ENCODE data around the gene DIPK1A.

Gene DIPK1A

DNA sequence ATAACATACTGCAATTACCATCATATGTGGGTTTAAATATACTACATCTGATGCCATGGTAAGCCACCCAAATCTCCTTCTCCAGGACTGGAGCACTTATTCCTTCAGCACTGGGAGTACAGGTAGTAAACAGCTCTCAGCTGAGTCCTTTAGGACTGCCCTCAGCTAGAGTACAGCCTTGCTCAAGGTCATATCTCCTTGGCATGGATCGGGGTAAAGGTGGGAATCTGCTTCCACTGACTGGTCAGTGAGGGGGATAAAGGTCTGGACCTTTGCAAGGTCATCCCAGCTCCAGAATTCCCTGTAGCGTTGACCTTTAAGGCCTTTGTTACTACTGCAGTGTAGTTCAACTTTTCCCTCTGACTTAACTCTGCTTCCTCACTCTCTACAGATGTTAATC lies 90.7 kb downstream of the DIPK1A start:
- DNase-seq, result no peak

DNA sequence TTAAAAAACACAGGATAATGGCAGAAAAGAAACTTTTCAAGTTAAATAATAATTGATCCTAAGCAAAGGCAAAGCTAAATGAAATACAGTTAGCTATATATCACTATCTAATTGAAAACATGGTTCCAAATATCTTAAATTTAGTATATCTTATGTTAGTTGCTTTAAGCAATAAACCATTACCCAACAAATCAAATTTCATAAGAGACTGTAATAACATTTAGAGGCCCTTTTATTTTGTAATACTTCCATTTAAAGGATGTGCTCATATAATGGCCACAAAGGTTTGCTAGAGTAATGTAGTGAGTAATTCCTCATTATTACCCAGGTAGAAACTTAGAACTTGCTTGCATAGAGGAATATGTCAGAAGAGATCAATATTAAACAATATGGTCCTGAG lies 97.1 kb downstream of the DIPK1A start:
- no peak for DNase-seq

GRCh38 chr1:92862605-92863004 lies 98.7 kb downstream of the DIPK1A start:
- DNase-seq, result no peak

DNA sequence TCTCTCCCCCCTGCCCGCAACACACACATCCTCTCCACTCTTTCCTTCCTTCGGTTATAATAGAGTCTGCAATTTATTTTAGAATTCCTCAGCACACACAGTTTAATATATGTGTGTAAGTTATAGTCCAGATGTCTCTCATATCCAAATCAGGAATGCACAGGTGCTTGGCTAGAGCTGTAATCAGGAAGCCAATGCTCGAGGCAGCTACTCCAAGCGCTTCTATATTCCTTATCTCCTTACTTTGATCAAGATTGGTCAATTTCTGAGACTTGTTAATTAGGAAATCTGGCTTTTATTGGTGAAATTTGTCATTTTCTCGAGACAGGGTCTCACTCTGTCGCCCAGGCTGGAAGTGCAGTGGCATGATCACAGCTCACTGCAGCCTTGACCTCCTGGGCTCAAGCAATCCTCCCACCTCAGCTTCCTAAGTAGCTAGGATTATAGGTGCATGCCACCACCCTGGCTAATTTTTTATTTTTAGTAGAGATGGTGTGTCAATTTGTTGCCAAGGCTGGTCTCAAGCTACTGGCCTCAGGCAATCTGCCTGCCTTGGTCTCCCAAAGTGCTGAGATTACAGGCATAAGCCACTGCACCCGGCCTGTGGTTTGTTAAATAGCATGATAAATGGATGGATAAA lies 101.7 kb downstream of the DIPK1A start:
- DNase-seq, result no peak

GRCh38 chr1:92858564-92859399 lies 102.5 kb downstream of the DIPK1A start:
- DNase-seq, result peak; percentile 47

DNA sequence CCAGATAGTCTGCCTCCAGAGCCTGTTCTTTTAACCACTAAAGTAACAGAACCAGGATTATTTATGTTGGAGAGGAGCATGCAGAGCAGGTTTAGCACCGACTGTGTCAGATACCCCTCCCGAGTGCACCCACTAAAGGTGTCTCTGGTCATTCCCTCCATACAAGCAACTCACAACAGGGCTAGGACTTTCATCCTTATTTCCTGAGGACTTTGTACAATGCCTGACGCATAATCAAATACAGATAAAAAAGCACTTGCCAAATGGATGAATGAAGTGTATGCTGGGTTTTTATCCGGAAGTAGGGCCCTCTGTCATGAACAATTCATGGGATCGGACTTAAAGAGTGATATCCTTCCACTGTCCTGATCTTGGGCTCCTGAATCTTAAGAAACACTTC lies 103.4 kb downstream of the DIPK1A start:
- DNase-seq, result no peak

GRCh38 chr1:92855236-92855635 lies 106.0 kb downstream of the DIPK1A start:
- DNase-seq, result no peak

DNA sequence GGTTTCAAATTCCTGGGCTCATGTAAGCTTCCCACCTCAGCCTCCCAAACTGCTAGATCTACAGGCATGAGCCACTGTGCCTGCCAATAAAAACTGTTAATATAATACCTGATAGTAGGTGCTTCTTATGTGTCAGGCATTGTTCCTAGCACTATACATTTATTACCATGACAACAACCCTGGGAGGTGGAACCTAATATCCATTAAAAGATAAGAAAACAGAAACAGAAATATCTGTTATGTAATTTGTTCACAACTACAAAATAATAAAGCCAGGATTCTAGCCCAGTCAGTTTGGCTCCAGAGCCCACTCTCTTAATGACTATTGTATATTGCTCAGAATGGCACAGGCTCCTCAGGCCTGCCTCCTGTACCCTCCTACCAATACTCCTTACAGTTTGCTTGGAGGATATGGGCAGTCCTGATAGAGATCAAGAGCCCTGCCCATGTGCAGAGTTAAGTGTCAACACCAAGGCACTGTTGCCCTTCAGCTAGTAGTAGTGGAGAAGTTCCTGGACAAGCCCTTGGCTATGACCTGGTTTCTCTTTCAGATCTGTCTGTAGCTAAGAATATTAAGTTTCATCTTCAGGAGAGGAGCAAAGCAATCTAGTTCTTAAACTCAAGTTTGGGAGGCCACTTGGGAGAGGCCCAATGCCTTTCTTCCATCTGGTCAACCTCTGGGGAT lies 107.0 kb downstream of the DIPK1A start:
- no peak for DNase-seq

DNA sequence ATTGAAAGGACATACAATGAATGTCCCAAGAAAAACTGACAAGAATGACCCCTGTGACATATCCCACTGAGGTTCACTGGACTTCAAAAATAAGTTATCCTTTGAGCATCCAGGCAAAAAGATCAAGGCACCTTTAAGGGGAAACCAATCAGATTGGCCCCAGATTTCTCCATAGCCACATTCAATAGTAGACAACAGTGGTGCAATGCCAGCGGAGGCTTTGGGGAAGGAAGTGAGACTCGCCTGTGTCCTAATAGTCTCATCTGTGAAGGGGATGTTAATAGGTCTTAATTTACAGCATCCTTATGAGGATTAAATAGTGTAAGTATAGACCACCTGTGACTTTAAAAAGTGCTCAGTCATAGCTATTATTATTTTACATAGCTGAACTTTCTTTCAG lies 108.0 kb downstream of the DIPK1A start:
- no peak for DNase-seq

DNA sequence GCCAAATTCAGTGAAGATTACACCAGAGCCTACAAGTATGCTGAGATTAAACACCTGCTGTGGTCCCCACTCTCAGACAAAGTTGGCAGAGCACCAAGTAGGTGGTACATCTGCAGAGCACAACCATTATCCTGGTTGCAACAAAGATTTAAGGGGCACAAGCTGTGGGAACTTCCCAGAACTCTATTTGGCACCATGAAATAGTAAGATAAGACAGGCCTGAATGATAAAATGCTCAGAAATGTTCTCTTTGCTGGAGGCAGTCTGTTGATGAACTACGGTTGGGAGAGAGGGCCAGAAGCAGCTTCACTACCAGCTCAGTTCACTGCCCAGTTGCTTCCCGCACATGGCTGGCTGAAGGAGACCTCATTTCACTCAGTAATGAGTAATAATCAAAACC lies 109.5 kb downstream of the DIPK1A start:
- no peak for DNase-seq

DNA sequence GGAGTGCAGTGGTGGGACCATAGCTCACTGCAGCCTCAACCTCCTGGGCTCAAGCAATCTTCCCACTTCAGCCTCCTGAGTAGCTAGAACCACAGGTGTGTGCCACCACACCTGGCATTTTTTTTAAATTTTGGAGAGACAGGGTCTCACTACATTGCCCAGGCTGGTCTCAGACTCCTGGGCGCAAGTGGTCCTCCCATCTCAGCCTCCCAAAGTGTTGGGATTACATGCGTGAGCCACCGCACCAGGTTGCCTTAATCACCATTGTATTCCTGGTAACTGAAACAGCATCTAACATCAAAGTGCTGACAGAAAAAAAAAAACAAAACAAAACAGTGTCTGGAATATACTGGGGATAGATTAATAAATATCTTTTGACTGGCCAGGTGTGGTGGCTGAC lies 111.2 kb downstream of the DIPK1A start:
- no peak for DNase-seq

DNA sequence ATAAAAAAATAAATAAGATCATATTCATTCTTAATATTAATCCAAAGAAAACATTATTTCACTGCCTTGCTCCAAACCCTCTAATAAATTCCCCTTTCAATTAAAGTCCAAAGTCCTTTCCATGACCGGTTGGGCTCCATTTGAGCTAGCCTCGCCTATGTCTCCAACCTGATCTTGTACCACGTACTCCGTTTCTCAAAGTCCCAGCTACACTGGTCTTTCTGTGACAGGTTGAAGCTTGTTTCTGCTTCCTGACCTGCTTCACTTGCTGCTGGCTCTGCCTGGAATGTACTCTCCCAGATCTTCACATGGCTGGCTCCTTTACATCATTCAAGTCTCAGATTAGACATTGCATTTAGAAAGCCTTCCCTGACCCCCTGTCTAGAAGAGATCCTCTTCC lies 113.1 kb downstream of the DIPK1A start:
- no peak for DNase-seq

- no peak for DNase-seq
Measured at GRCh38 chr1:92845908-92846307, 115.4 kb downstream of the DIPK1A start.

DNA sequence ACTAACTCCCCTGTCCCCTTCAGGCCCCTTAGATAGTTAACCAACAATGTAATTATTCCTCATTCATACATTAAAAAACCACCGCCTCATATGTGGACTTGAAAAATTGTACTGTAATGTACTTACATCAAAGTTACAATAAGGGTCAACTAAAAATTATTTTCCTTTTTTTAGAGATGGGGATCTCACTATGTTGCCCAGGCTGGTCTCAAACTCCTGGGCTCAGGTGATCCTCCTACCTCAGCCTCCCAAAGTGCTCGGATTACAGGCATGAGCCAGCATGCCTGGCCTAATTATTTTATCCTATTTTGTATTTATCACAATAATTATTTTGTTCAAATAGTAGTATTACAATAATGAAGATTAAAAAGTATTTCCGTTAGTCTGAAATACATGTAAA lies 116.8 kb downstream of the DIPK1A start:
- DNase-seq, result no peak

GRCh38 chr1:92843429-92844352 lies 117.6 kb downstream of the DIPK1A start:
- no peak for DNase-seq

DNA sequence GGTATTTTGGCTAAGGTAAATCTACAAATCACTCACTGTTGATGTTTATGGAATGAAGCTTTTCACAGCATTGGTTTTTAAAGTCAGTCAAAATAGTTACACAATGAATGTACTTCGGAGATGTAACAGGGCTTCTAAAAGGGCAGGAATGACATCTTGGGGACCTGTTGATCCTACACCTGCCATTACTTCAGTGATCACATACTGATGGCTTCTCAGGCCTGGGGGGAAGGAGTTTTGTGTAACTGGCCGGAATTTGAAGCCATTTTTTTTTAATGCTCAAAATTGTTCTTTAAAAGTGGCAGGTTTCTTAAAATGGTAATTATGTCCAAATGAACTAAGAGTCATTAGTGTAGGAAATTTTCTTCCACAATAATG lies 118.2 kb downstream of the DIPK1A start:
- no peak for DNase-seq

- no peak for DNase-seq
Measured at GRCh38 chr1:92842082-92843045, 118.9 kb downstream of the DIPK1A start.

DNA sequence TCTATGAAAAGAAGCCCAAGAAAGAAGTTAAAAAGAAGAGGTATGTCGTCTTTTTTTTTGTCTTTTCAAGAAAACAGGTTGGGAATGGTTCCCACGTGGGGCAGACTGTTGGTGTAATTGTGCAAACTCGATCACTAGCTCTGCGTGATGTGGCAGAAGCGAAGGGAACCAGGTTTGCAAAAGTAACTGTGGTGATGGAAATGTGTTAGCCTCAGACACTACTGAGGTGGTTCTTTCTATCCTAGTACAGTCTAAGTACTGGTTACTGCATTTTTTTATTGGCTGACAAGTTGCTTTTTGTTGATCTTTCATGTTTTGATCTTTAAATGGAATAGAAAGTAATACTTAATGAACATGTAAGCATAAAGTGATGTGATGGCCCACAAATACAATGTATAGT lies 120.7 kb downstream of the DIPK1A start:
- no peak for DNase-seq

- no peak for DNase-seq
Measured at GRCh38 chr1:92839442-92839841, 121.8 kb downstream of the DIPK1A start.

DNA sequence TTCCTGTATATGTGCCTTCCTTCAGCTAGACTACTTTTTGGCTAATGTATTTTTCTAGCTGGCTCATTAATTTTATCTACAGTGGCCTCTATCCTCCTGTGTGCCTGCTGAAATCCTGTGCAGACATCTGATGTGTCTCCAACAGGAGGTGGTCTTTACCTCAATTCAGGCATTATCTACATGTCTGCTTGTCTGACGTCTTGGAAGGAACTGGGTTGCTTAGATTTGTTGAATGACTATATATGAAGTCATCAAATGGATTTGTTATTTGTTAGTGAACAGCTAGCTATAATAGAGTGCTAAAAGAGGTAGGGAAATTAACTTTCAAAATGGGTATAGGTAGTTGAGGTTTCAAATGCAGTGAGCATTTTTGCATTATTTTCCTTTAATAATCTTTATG lies 122.7 kb downstream of the DIPK1A start:
- DNase-seq, result no peak

GRCh38 chr1:92837062-92837461 lies 124.2 kb downstream of the DIPK1A start:
- no peak for DNase-seq

GRCh38 chr1:92834617-92835016 lies 126.6 kb downstream of the DIPK1A start:
- no peak for DNase-seq
